HepG2 (cell line): ENCODE results near the gene SF3B6. TPM values are rescaled to one million over a fixed set of nuclear protein-coding genes. Genes with fewer than 3 reads are reported as not detected.

Source experiments
- ATAC-seq: fragments of 200-7000 bp; cut with Tn5 transposase; 3 replicates; pipeline ENCODE4 v1.9.1; 2020; ENCODE audit warnings: mild to moderate bottlenecking, moderate library complexity
- BruUV-seq: library from RNA; stranded (reverse); fragments of 400-500 nt; replicated peaks from 2 replicates; lab custom pipeline; 2021; lab: Mats Ljungman, UMichigan
- CTCF ChIA-PET: fragments of 300-600 bp; formaldehyde crosslinking; extraction: SDS; loops from one replicate; lab custom pipeline; 2021; ENCODE audit warnings: low total read pairs, inconsistent platforms, low intra/inter-chr PET ratio; lab: Yijun Ruan, JAX
- POLR2A ChIA-PET: fragments of 350-600 bp; sonication (Branson Sonifier 250); formaldehyde crosslinking; loops from one replicate; lab custom pipeline; 2020; ENCODE audit warnings: antibody characterized with exemption, inconsistent platforms; lab: Yijun Ruan, JAX
- DNase-seq: peaks from one replicate; pipeline ENCODE4 v3.0.0-alpha.2; 2015; ENCODE audit warnings: low spot score
- FAIRE-seq: peaks from 3 replicates; lab custom pipeline; 2011; peaks lifted over from hg19 to GRCh38; lab: Jason Lieb, UNC
- H2AFZ ChIP-seq: one replicate; pipeline ENCODE4 v1.6.1; 2011; ENCODE audit warnings: low read length, inconsistent platforms
- H3K27ac ChIP-seq: fragments of 300-600 bp; 3 replicates; pipeline ENCODE4 v1.8.0; 2011; ENCODE audit warnings: mixed run types, mild to moderate bottlenecking, mixed read lengths, low read length, inconsistent platforms; ENCODE audit not compliant: insufficient read depth; ENCODE audit errors: extremely low read length
- H3K27me3 ChIP-seq, 2 experiments: fragments of 200-600 bp in 1 of 2; 2 replicates in 1 of 2; 3 replicates in 1 of 2; pipeline versions ENCODE4 v1.6.0 to v1.8.0; 2011; ENCODE audit warnings: low read length in 2 of 2, mild to moderate bottlenecking in 2 of 2, moderate library complexity in 2 of 2, inconsistent platforms in 1 of 2; ENCODE audit not compliant: insufficient read depth in 2 of 2, control insufficient read depth in 1 of 2
- H3K36me3 ChIP-seq, 2 experiments: fragments of 200-600 bp in 1 of 2; replicated peaks in 1 of 2; 2 replicates in 1 of 2; 3 replicates in 1 of 2; pipeline versions ENCODE4 v1.5.1 to v1.8.0; 2011; ENCODE audit warnings: low read length in 2 of 2, inconsistent platforms in 1 of 2; ENCODE audit not compliant: insufficient read depth in 2 of 2, control insufficient read depth in 1 of 2
- H3K4me1 ChIP-seq: 2 replicates; pipeline ENCODE4 v1.5.1; 2012; ENCODE audit warnings: low read length, inconsistent platforms; ENCODE audit not compliant: insufficient read depth
- H3K4me2 ChIP-seq: 2 replicates; pipeline ENCODE4 v1.6.0; 2011; ENCODE audit warnings: low read depth, low read length, inconsistent platforms
- H3K4me3 ChIP-seq, 3 experiments: fragments of 200-600 bp in 1 of 3; sonication (generic), shearing (Covaris generic) in 1 of 3; replicated peaks in 1 of 3; 2 replicates each; pipeline ENCODE4 v1.5.1; 2011 to 2016; ENCODE audit warnings: low read length in 3 of 3, inconsistent platforms in 2 of 3, low read depth in 2 of 3, mild to moderate bottlenecking in 2 of 3, control low read depth in 1 of 3, mixed read lengths in 1 of 3; ENCODE audit not compliant: insufficient read depth in 1 of 3
- H3K79me2 ChIP-seq: one replicate; pipeline ENCODE4 v1.6.1; 2011; ENCODE audit warnings: low read length, inconsistent platforms; ENCODE audit not compliant: insufficient read depth
- H3K9ac ChIP-seq: 2 replicates; pipeline ENCODE4 v1.6.0; 2011; ENCODE audit warnings: mild to moderate bottlenecking, low read depth, low read length, inconsistent platforms; ENCODE audit not compliant: insufficient read depth
- H3K9me3 ChIP-seq: 2 replicates; pipeline ENCODE4 v1.5.1; 2012; ENCODE audit warnings: mild to moderate bottlenecking, low read length
- H4K20me1 ChIP-seq: 2 replicates; pipeline ENCODE4 v1.6.0; 2011; ENCODE audit warnings: inconsistent platforms, mild to moderate bottlenecking, low read length, moderate library complexity; ENCODE audit not compliant: insufficient read depth
- CENPT ChIP-seq: sonication (generic); formaldehyde crosslinking; IDR thresholded peaks from 2 replicates; pipeline ENCODE4 v1.8.0; 2022; ENCODE audit warnings: low read depth, mild to moderate bottlenecking, moderate library complexity, missing genetic modification reagents
- CREB1 ChIP-seq, 2 experiments: fragments of 450-650 bp in 1 of 2; IDR thresholded peaks; 2 replicates each; pipeline ENCODE4 v1.6.1; 2016 to 2017; ENCODE audit warnings: control low read depth in 1 of 2, mild to moderate bottlenecking in 1 of 2, missing compliant biosample characterization in 1 of 2, missing genetic modification characterization in 1 of 2
- ELF3 ChIP-seq: IDR thresholded peaks from 2 replicates; pipeline ENCODE4 v1.6.1; 2016; ENCODE audit warnings: missing genetic modification reagents, missing compliant biosample characterization
- FOSL2 ChIP-seq: sonication (generic); formaldehyde crosslinking; IDR thresholded peaks from 2 replicates; pipeline ENCODE4 v1.4.0; 2020; ENCODE audit warnings: missing genetic modification reagents
- MXD4 ChIP-seq: IDR thresholded peaks from 2 replicates; pipeline ENCODE4 v1.6.1; 2016; ENCODE audit warnings: mild to moderate bottlenecking, missing biosample characterization, missing genetic modification reagents
- NR2F6 ChIP-seq, 2 experiments: IDR thresholded peaks; 2 replicates each; pipeline ENCODE4 v1.6.1; 2016; ENCODE audit warnings: antibody characterized with exemption in 1 of 2, mild to moderate bottlenecking in 1 of 2
- REXO4 ChIP-seq: sonication (generic); formaldehyde crosslinking; IDR thresholded peaks from 2 replicates; pipeline ENCODE4 v1.8.0; 2022; ENCODE audit warnings: missing genetic modification reagents, mild to moderate bottlenecking, borderline replicate concordance
- RORA ChIP-seq: sonication (generic); formaldehyde crosslinking; IDR thresholded peaks from 2 replicates; pipeline ENCODE4 v1.5.0; 2020; ENCODE audit warnings: mild to moderate bottlenecking, missing genetic modification reagents, moderate library complexity
- SRF ChIP-seq: IDR thresholded peaks from 2 replicates; pipeline ENCODE4 v1.6.1; 2011; ENCODE audit warnings: mild to moderate bottlenecking, low read depth, low read length, moderate library complexity
- TOE1 ChIP-seq: sonication (generic); formaldehyde crosslinking; IDR thresholded peaks from 2 replicates; pipeline ENCODE4 v1.4.0; 2020; ENCODE audit warnings: mild to moderate bottlenecking, missing genetic modification reagents
- ZFP41 ChIP-seq: sonication (generic); formaldehyde crosslinking; IDR thresholded peaks from 2 replicates; pipeline ENCODE4 v1.4.0; 2020; ENCODE audit warnings: mild to moderate bottlenecking, missing genetic modification reagents, borderline replicate concordance
- ZNF225 ChIP-seq: sonication (generic); formaldehyde crosslinking; IDR thresholded peaks from 2 replicates; pipeline ENCODE4 v1.4.0; 2020; ENCODE audit warnings: mild to moderate bottlenecking, missing genetic modification reagents
- ZNF563 ChIP-seq: sonication (generic); formaldehyde crosslinking; IDR thresholded peaks from 2 replicates; pipeline ENCODE4 v1.8.0; 2022; ENCODE audit warnings: mild to moderate bottlenecking, moderate library complexity, missing genetic modification reagents
- WGBS: methylation state at CpG from one replicate; pipeline ENCODE4 v1.1.6; 2017; ENCODE audit warnings: low lambda C conversion rate; 5-methylcytosine and 5-hydroxymethylcytosine counted together
- in situ Hi-C: cut with HindIII; loops from 2 replicates; pipeline ENCODE4 v1.10.0; 2017; ENCODE audit warnings: low pct_unique_long_range_greater_than_20kb; ENCODE audit not compliant: extremely low pct_ligation_motif_present
- intact Hi-C: fragments of 100-400 bp; cut with micrococcal nuclease; formaldehyde crosslinking; loops from one replicate; pipeline ENCODE4 v1.10.0; 2022; ENCODE audit not compliant: unreplicated experiment
- polyA plus RNA-seq, 8 experiments: library from polyadenylated mRNA; depleted of rRNA in 3 of 8; stranded (reverse) in 7 of 8; unstranded in 1 of 8; fragments of >200 nt; fragmentation: Illumina TruSeq in 4 of 8; extraction: Trizol in 4 of 8; gene quantifications; 2 replicates each; pipeline versions ENCODE4 v1.2.1 to v1.2.3, GENCODE V29; 2011 to 2016; ENCODE audit warnings: low read depth in 4 of 8, missing spikeins in 1 of 8, mixed read lengths in 1 of 8; ENCODE audit not compliant: insufficient read depth in 1 of 8
- total RNA-seq, 5 experiments: library from RNA; depleted of rRNA; stranded (reverse); fragments of >200 nt; fragmentation: Illumina TruSeq; extraction: Trizol; gene quantifications; 2 replicates each; pipeline ENCODE4 v1.2.3, GENCODE V29; 2016; ENCODE audit warnings: low read depth in 1 of 5
- TF ChIP-seq, protein P1 (sequence below): sonication (generic); formaldehyde crosslinking; IDR thresholded peaks from 2 replicates; pipeline ENCODE4 v1.5.0; 2020; ENCODE audit warnings: mild to moderate bottlenecking, missing genetic modification reagents
- TF ChIP-seq, protein P2 (sequence below): IDR thresholded peaks from 2 replicates; pipeline ENCODE4 v1.6.1; 2012; ENCODE audit warnings: low read length, improper control_type of control experiment
- TF ChIP-seq, protein P3 (sequence below): sonication (generic); formaldehyde crosslinking; IDR thresholded peaks from 2 replicates; pipeline ENCODE4 v1.4.0; 2020; ENCODE audit warnings: missing genetic modification reagents

The SF3B6 gene
- total and polyA plus RNA-seq, 2 of the 13 experiments (the other 11 are each of a cell fraction or from before 2014, with no cell fraction given) = 177 to 182 TPM

DNA sequence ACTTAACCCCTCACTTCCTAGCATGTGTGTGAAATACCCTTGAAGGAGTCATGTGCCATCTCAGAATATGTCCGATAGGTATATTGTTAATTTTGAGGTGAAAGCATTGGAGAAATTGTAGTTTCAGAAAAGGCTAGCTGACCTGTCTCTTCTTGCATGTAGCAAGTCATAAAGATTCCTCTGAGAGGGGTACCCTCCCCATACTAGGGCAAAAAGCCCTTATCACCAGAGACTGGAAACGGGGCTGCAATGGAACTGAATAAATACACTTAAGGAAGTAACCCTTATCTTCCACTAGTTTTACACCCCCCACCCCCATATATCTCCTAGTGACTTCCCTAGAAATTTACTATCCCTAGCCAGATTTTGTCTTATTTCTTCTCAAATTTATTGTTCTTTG lies 1.8 kb upstream of the SF3B6 start:
- Histone ChIP-seq H3K36me3 (peaks cover 6 to 20% of the 10 kb centered on the region in 2 experiments), H3K27ac (no peak overlapping the region), H2AFZ (no peak overlapping the region), H3K4me3 (no peak overlapping the region), H3K4me2 (no peak overlapping the region), H3K4me1 (peaks cover 19% of the 10 kb centered on the region), H3K9me3 (no peaks in the 10 kb centered on the region), H3K27me3 (no peaks in the 10 kb centered on the region; a peak in 1 of 5 replicates), H4K20me1 (no peaks in the 10 kb centered on the region), H3K9ac (no peak overlapping the region), H3K79me2 (peaks cover 22% of the 10 kb centered on the region)
- intact Hi-C loops (loop anchor here (2.0 kb wide), 1 partner anchor 137 kb away; the partner anchor contains the start of gene UBXN2A), in situ Hi-C loops (no loop called here)
- no TSS peak for BruUV-seq
- TF ChIP-seq, protein P1, sequence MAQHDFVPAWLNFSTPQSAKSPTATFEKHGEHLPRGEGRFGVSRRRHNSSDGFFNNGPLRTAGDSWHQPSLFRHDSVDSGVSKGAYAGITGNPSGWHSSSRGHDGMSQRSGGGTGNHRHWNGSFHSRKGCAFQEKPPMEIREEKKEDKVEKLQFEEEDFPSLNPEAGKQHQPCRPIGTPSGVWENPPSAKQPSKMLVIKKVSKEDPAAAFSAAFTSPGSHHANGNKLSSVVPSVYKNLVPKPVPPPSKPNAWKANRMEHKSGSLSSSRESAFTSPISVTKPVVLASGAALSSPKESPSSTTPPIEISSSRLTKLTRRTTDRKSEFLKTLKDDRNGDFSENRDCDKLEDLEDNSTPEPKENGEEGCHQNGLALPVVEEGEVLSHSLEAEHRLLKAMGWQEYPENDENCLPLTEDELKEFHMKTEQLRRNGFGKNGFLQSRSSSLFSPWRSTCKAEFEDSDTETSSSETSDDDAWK (CRISPR knock-in tag) = no peak
- TF ChIP-seq CREB1 (IDR thresholded peaks at IDR 0.05) = no peak
- TF ChIP-seq CREB1 (CRISPR knock-in tag; IDR thresholded peaks at IDR 0.05) = no peak
- no peak for TF ChIP-seq RORA (CRISPR knock-in tag)
- TF ChIP-seq ZFP41 (CRISPR knock-in tag) = no peak
- no peak for TF ChIP-seq MXD4 (CRISPR knock-in tag)
- no peak for TF ChIP-seq ZNF225 (CRISPR knock-in tag)
- TF ChIP-seq, protein P2, sequence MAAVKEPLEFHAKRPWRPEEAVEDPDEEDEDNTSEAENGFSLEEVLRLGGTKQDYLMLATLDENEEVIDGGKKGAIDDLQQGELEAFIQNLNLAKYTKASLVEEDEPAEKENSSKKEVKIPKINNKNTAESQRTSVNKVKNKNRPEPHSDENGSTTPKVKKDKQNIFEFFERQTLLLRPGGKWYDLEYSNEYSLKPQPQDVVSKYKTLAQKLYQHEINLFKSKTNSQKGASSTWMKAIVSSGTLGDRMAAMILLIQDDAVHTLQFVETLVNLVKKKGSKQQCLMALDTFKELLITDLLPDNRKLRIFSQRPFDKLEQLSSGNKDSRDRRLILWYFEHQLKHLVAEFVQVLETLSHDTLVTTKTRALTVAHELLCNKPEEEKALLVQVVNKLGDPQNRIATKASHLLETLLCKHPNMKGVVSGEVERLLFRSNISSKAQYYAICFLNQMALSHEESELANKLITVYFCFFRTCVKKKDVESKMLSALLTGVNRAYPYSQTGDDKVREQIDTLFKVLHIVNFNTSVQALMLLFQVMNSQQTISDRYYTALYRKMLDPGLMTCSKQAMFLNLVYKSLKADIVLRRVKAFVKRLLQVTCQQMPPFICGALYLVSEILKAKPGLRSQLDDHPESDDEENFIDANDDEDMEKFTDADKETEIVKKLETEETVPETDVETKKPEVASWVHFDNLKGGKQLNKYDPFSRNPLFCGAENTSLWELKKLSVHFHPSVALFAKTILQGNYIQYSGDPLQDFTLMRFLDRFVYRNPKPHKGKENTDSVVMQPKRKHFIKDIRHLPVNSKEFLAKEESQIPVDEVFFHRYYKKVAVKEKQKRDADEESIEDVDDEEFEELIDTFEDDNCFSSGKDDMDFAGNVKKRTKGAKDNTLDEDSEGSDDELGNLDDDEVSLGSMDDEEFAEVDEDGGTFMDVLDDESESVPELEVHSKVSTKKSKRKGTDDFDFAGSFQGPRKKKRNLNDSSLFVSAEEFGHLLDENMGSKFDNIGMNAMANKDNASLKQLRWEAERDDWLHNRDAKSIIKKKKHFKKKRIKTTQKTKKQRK = no peak
- no peak for TF ChIP-seq TOE1 (CRISPR knock-in tag)
- no peak for TF ChIP-seq FOSL2
- no peak for TF ChIP-seq CENPT (CRISPR knock-in tag)
- TF ChIP-seq REXO4 (CRISPR knock-in tag) = no peak
- no peak for TF ChIP-seq ELF3 (CRISPR knock-in tag)
- no peak for TF ChIP-seq NR2F6 (IDR thresholded peaks at IDR 0.05)
- no peak for TF ChIP-seq NR2F6 (CRISPR knock-in tag; IDR thresholded peaks at IDR 0.05)
- no peak for TF ChIP-seq ZNF563
- TF ChIP-seq SRF = no peak
- TF ChIP-seq, protein P3, sequence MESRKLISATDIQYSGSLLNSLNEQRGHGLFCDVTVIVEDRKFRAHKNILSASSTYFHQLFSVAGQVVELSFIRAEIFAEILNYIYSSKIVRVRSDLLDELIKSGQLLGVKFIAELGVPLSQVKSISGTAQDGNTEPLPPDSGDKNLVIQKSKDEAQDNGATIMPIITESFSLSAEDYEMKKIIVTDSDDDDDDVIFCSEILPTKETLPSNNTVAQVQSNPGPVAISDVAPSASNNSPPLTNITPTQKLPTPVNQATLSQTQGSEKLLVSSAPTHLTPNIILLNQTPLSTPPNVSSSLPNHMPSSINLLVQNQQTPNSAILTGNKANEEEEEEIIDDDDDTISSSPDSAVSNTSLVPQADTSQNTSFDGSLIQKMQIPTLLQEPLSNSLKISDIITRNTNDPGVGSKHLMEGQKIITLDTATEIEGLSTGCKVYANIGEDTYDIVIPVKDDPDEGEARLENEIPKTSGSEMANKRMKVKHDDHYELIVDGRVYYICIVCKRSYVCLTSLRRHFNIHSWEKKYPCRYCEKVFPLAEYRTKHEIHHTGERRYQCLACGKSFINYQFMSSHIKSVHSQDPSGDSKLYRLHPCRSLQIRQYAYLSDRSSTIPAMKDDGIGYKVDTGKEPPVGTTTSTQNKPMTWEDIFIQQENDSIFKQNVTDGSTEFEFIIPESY (CRISPR knock-in tag) = no peak
- WGBS = 85% methylated on average over 2 of the region's 2 CpGs
- ATAC-seq (no peak), DNase-seq (no peak), FAIRE-seq (no peak)
- POLR2A ChIA-PET = interaction anchor here (4.0 kb wide), 1 partner anchor 31 kb away, joined by 13 read pairs; the partner anchor contains the start of gene WDCP
- CTCF ChIA-PET = no interaction called here
